GM12874 (cell line): Measurements from ENCODE around the gene INTS11.

Experiments used
- CTCF ChIP-seq: IDR thresholded peaks from 2 replicates; pipeline ENCODE4 v1.5.1; 2011; ENCODE audit warnings: low read depth, mild to moderate bottlenecking, control low read depth, low read length, moderate library complexity; ENCODE audit not compliant: insufficient read depth

Gene INTS11

GRCh38 chr1:1314678-1315335 lies 9.7 kb downstream of the INTS11 start:
- TF ChIP-seq CTCF = no peak

DNA sequence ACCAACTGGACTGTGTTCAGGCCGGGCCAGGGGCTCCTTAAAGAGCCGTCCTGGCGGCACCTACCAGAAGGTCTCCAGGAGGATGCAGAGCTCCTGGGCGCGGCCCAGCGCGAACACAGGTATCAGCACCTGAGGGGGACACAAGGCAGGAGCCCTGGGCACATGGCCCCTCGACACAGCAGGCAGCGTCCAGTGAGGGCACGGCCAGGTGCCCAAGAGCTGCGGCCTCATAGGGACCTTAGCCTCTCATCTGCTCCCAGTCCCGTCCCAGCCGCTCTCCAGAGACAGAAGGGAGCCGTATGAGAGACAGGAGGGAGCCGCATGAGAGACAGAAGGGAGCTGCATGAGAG lies 10.2 kb downstream of the INTS11 start:
- TF ChIP-seq CTCF = no peak

GRCh38 chr1:1313500-1314236 lies 10.8 kb downstream of the INTS11 start:
- TF ChIP-seq CTCF = no peak

GRCh38 chr1:1312450-1313314 lies 11.8 kb downstream of the INTS11 start:
- no peak for TF ChIP-seq CTCF

GRCh38 chr1:1311107-1312104 lies 13.1 kb downstream of the INTS11 start:
- TF ChIP-seq CTCF = no peak

- no peak for TF ChIP-seq CTCF
These were observed 13.9 kb downstream of the INTS11 start for GRCh38 chr1:1310476-1311053.
